B cell (primary cell): ENCODE results near the gene RFX3. TPM values are rescaled to one million over a fixed set of nuclear protein-coding genes. Genes with fewer than 3 reads are reported as not detected.

ENCODE experiments used
- ATAC-seq: fragments of 200-7000 bp; cut with Tn5 transposase; one replicate; pipeline ENCODE4 v1.10.0; 2021; ENCODE audit warnings: low read depth, mild to moderate bottlenecking, moderate number of reproducible peaks, moderate library complexity
- CTCF ChIA-PET: fragments of 350-600 bp; sonication (Branson Sonifier 250); formaldehyde crosslinking; loops from one replicate; lab custom pipeline; 2021; ENCODE audit warnings: antibody characterized with exemption, inconsistent platforms; lab: Charles Lee
- POLR2A ChIA-PET: fragments of 350-600 bp; sonication (Branson Sonifier 250); formaldehyde crosslinking; loops from one replicate; lab custom pipeline; 2021; ENCODE audit warnings: antibody characterized with exemption; lab: Charles Lee
- DNase-seq: peaks from one replicate; pipeline ENCODE4 v3.0.0; 2013
- H2AFZ ChIP-seq: 2 replicates; pipeline ENCODE4 v1.6.1; 2012; ENCODE audit warnings: mild to moderate bottlenecking, low read depth, low read length; ENCODE audit not compliant: insufficient read depth, poor library complexity, severe bottlenecking
- H3K27ac ChIP-seq, 2 donors: 1 replicate in 1 of 2; 2 replicates in 1 of 2; pipeline ENCODE4 v1.5.1; 2012 to 2013; ENCODE audit warnings: low read length in 2 of 2, mild to moderate bottlenecking in 2 of 2, moderate library complexity in 1 of 2
- H3K27me3 ChIP-seq, 4 experiments: fragments of 200-600 bp in 1 of 4; sonication (generic) in 1 of 4; replicated peaks in 1 of 4; 1 replicate in 2 of 4; 2 replicates in 2 of 4; pipeline versions ENCODE4 v1.6.1 to v1.7.0; 2013 to 2016; ENCODE audit warnings: low read length in 3 of 4, mild to moderate bottlenecking in 2 of 4, mixed read lengths in 1 of 4, moderate library complexity in 1 of 4; ENCODE audit not compliant: insufficient read depth in 4 of 4, control insufficient read depth in 3 of 4; ENCODE audit errors: control extremely low read depth in 1 of 4
- H3K36me3 ChIP-seq, 2 experiments: replicated peaks in 1 of 2; 1 replicate in 1 of 2; 2 replicates in 1 of 2; pipeline versions ENCODE4 v1.6.1 to v1.7.1; 2013; ENCODE audit warnings: low read length in 1 of 2; ENCODE audit not compliant: insufficient read depth in 2 of 2, control insufficient read depth in 1 of 2; ENCODE audit errors: control extremely low read depth in 1 of 2, extremely low read depth in 1 of 2
- H3K4me1 ChIP-seq, 2 donors: fragments of 200-600 bp in 1 of 2; sonication (generic) in 1 of 2; 1 replicate in 1 of 2; 2 replicates in 1 of 2; pipeline versions ENCODE4 v1.5.1 to v1.6.1; 2013 to 2017; ENCODE audit warnings: low read length in 2 of 2; ENCODE audit not compliant: control insufficient read depth in 2 of 2, insufficient read depth in 2 of 2
- H3K4me2 ChIP-seq: replicated peaks from 2 replicates; pipeline ENCODE3; 2012; ENCODE audit warnings: mild to moderate bottlenecking, low read depth, low read length; ENCODE audit not compliant: poor library complexity, severe bottlenecking
- H3K4me3 ChIP-seq, 5 experiments: fragments of 200-600 bp in 1 of 5; sonication (generic) in 1 of 5; 1 replicate in 3 of 5; 2 replicates in 2 of 5; pipeline versions ENCODE4 v1.5.1 to v1.7.0; 2011 to 2016; ENCODE audit warnings: low read length in 4 of 5, mild to moderate bottlenecking in 4 of 5, low read depth in 2 of 5, control low read depth in 1 of 5, moderate library complexity in 1 of 5; ENCODE audit not compliant: insufficient read depth in 1 of 5; ENCODE audit errors: control extremely low read depth in 1 of 5, extremely low read depth in 1 of 5
- H3K79me2 ChIP-seq: fragments of 200-600 bp; sonication (generic); one replicate; pipeline ENCODE4 v1.6.0; 2016; ENCODE audit warnings: low read length; ENCODE audit not compliant: control insufficient read depth, insufficient read depth
- H3K9ac ChIP-seq: fragments of 200-600 bp; sonication (generic); 2 replicates; pipeline ENCODE4 v1.6.1; 2017; ENCODE audit warnings: mild to moderate bottlenecking, low read length, moderate library complexity
- H3K9me3 ChIP-seq, 3 donors: one replicate each; pipeline versions ENCODE4 v1.6.1 to v1.7.1; 2013; ENCODE audit warnings: low read length in 2 of 3; ENCODE audit not compliant: control insufficient read depth in 2 of 3, insufficient read depth in 1 of 3; ENCODE audit errors: control extremely low read depth in 1 of 3
- H4K20me1 ChIP-seq: 2 replicates; pipeline ENCODE4 v1.6.0; 2012; ENCODE audit warnings: mild to moderate bottlenecking, low read length; ENCODE audit not compliant: insufficient read depth, control insufficient read depth, poor library complexity, severe bottlenecking
- H3K27ac Mint-ChIP-seq: one replicate; pipeline ENCODE4 v1.8.0; 2021; ENCODE audit warnings: mixed read lengths
- H3K27me3 Mint-ChIP-seq: one replicate; pipeline ENCODE4 v1.8.0; 2021; ENCODE audit warnings: mixed read lengths
- H3K4me1 Mint-ChIP-seq: one replicate; pipeline ENCODE4 v1.8.0; 2021; ENCODE audit warnings: mixed read lengths
- H3K4me3 Mint-ChIP-seq: one replicate; pipeline ENCODE4 v1.8.0; 2021; ENCODE audit warnings: mixed read lengths
- H3K9me3 Mint-ChIP-seq: one replicate; pipeline ENCODE4 v1.8.0; 2022; ENCODE audit warnings: mixed read lengths; ENCODE audit not compliant: insufficient read depth
- CTCF ChIP-seq: fragments of 200-600 bp; IDR thresholded peaks from one replicate; pipeline ENCODE4 v1.8.0; 2022; ENCODE audit warnings: antibody characterized with exemption, mild to moderate bottlenecking
- EZH2 ChIP-seq: IDR thresholded peaks from 2 replicates; pipeline ENCODE4 v1.6.1; 2012; ENCODE audit warnings: borderline replicate concordance, low read depth, mild to moderate bottlenecking, moderate library complexity, low read length; ENCODE audit not compliant: insufficient read depth, poor library complexity, severe bottlenecking
- WGBS: methylation state at CpG from one replicate; pipeline ENCODE4 v1.1.5; 2013; ENCODE audit warnings: missing lambda C conversion rate; ENCODE audit not compliant: insufficient coverage; 5-methylcytosine and 5-hydroxymethylcytosine counted together
- intact Hi-C: fragments of 100-400 bp; cut with micrococcal nuclease; formaldehyde crosslinking; loops from one replicate; pipeline ENCODE4 v1.10.0; 2022
- polyA plus RNA-seq: library from polyadenylated mRNA; depleted of rRNA; stranded (reverse); fragments of >200 nt; gene quantifications from 2 replicates; pipeline ENCODE4 v1.2.3, GENCODE V29; 2012
- total RNA-seq, 2 donors: library from RNA; stranded (reverse); fragments of 120-200 nt in 1 of 2; gene quantifications; 1 replicate in 1 of 2; 2 replicates in 1 of 2; pipeline versions ENCODE4 v1.2.3 to v1.2.4, GENCODE V29; 2013 to 2022

Gene RFX3
- total and polyA plus RNA-seq, 2 donors (not counting 1 experiment from before 2014, with no cell fraction given) = 6.1 to 39.1 TPM

DNA sequence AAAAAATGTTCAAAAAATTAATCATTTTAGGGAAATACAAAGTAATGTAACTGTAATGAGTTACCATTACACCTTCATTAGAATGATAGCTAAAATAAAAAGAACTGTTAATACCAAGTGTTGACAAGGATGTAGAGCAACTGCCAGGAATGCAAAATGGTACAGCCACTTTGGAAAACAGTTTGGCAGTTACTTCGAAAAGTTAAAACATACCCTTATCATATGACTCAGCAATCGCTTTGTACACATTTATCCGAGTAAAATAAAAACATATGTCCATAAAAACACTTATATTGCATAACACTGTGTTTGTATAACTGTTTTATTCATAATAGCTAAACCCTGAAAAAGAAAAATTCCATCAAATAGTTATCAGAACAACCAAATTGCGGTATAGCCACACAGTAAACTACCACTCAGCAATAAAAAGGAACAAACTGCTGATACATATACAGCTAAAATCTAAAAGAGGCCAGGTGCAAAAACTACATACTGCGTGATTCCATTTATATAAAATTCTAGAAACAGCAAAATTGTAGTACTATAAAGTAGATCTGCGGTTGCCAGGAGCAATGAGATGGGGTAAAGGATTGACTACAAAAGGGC lies 61.7 kb downstream of the RFX3 start:
- Histone ChIP-seq H3K9me3 (no peaks in the 10 kb centered on the region), H2AFZ (no peak overlapping the region), H3K27ac (no peak overlapping the region), H3K4me3 (no peak overlapping the region), H3K4me1 (peaks cover 3 to 4% of the 10 kb centered on the region in 2 donors), H3K36me3 (no peaks in the 10 kb centered on the region), H3K79me2 (peaks cover 56% of the 10 kb centered on the region), H4K20me1 (no peaks in the 10 kb centered on the region), H3K4me2 (no peak overlapping the region), H3K9ac (no peak overlapping the region), H3K27me3 (no peaks in the 10 kb centered on the region)
- intact Hi-C loops = no loop called here
- DNase-seq (no peak), ATAC-seq (no peak)
- Mint-ChIP-seq H3K4me1 (peaks cover 4% of the 10 kb centered on the region), H3K27me3 (no peaks in the 10 kb centered on the region), H3K4me3 (no peak overlapping the region), H3K27ac (no peak overlapping the region), H3K9me3 (no peaks in the 10 kb centered on the region)
- ChIA-PET POLR2A (no interaction called here), CTCF (interaction anchor here (1.0 to 1.3 kb wide), 2 partner anchors 9 to 654 kb away, joined by 3 to 4 read pairs; no protein-coding TSS in a partner anchor)
- 100% methylated on average over 1 of the region's 6 CpGs for WGBS
- no peak for TF ChIP-seq EZH2
- no peak for TF ChIP-seq CTCF

- POLR2A ChIA-PET = no interaction called here
- Histone ChIP-seq H4K20me1 (no peaks in the 10 kb centered on the region), H3K9ac (no peak overlapping the region), H3K9me3 (no peaks in the 10 kb centered on the region), H3K4me3 (no peak overlapping the region), H2AFZ (no peak overlapping the region), H3K27ac (no peak overlapping the region), H3K36me3 (no peaks in the 10 kb centered on the region), H3K4me1 (no peaks in the 10 kb centered on the region), H3K27me3 (no peaks in the 10 kb centered on the region), H3K4me2 (no peak overlapping the region), H3K79me2 (peaks cover 11% of the 10 kb centered on the region)
- Mint-ChIP-seq H3K9me3 (no peaks in the 10 kb centered on the region), H3K4me1 (peaks cover 3% of the 10 kb centered on the region), H3K27ac (no peak overlapping the region), H3K27me3 (no peaks in the 10 kb centered on the region), H3K4me3 (no peak overlapping the region)
- 100% methylated on average over 1 of the region's 3 CpGs for WGBS
- CTCF ChIA-PET = interaction anchor here (1.2 kb wide), 1 partner anchor 17 kb away, joined by 3 read pairs; no protein-coding TSS in a partner anchor
- ATAC-seq (no peak), DNase-seq (no peak)
- intact Hi-C loops = no loop called here
- no peak for TF ChIP-seq EZH2
- no peak for TF ChIP-seq CTCF
Measured at GRCh38 chr9:3458806-3459475, 66.9 kb downstream of the RFX3 start.
